GM12801 (cell line): ENCODE measurements around the gene TBC1D17.

Source experiments
- TF ChIP-seq, protein P1 (sequence below): IDR thresholded peaks from one replicate; pipeline ENCODE4 v1.5.1; 2011; ENCODE audit warnings: control low read depth; ENCODE audit not compliant: insufficient read length; ENCODE audit errors: extremely low read depth

The TBC1D17 gene

DNA sequence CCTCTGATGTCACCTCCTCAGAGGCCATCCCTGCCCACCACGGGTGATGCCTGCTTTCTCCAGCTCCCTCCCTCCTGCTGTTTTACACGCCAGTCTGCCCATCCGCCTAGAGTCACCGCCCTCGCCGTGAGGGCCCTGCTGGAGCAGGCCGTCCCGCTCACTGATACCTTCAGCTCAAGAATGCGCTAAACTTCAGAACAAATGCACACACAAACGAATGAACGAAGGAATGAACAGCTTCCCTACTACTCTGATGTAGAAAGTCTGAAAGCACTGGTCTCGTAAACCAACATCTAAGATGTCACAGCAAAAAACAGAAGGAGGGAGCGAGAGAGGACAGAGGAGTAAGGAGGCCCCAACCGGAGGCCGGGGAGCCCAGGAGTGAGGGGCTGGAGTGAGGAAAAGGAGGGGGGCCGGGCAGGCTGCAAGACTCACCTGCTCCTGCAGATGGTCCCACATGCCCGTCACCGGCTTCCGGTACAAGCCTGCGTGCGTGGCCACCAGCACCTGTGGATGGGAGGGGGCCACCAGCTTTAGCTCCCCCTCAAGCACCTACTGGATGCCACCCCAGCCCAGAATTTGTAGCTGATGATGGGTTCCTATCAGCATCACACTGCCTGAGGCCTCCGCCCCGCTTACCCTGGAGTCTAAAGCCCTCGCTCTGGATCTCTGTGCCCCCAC lies 14.1 kb upstream of the TBC1D17 start:
- TF ChIP-seq, protein P1, sequence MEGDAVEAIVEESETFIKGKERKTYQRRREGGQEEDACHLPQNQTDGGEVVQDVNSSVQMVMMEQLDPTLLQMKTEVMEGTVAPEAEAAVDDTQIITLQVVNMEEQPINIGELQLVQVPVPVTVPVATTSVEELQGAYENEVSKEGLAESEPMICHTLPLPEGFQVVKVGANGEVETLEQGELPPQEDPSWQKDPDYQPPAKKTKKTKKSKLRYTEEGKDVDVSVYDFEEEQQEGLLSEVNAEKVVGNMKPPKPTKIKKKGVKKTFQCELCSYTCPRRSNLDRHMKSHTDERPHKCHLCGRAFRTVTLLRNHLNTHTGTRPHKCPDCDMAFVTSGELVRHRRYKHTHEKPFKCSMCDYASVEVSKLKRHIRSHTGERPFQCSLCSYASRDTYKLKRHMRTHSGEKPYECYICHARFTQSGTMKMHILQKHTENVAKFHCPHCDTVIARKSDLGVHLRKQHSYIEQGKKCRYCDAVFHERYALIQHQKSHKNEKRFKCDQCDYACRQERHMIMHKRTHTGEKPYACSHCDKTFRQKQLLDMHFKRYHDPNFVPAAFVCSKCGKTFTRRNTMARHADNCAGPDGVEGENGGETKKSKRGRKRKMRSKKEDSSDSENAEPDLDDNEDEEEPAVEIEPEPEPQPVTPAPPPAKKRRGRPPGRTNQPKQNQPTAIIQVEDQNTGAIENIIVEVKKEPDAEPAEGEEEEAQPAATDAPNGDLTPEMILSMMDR, result no peak

DNA sequence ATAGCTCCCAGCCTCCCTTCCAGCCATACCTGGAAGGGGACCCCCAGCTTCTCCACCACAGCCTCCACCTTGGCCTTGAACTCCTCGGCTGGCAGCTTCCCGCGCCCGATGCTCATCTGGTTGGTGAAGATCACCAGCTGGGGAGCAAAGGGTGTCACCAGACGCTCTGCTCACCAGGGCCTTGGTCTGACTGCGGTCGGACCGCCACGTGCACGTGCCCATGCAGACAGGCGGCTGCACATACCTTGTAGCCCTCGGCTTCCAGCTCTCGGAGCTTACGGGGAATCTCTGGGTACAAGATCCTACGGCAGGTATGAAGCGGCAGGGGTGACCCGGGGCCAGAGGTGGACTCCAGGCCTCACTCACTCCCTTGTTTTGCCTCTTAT lies 13.6 kb upstream of the TBC1D17 start:
- TF ChIP-seq, protein P1, result no peak

DNA sequence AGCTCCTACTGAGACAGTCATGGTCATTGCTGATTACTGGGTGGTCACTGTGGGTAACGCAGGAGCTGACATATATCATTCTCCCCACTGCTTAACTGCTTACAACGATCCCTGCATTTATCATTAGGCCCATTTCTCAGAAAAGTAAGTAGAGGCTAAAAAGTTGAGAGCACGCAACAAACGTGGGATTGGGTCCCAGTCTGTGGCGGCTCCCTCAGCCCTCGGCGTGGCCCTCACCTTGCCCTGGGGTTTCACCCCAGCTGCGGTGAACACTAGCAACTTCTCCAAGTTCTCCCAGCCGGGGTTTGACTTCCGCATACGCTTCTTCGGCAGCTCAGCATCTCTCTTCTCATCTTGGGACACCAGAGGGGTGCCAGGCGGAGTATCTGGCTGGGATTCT lies 12.6 kb upstream of the TBC1D17 start:
- TF ChIP-seq, protein P1, result no peak

DNA sequence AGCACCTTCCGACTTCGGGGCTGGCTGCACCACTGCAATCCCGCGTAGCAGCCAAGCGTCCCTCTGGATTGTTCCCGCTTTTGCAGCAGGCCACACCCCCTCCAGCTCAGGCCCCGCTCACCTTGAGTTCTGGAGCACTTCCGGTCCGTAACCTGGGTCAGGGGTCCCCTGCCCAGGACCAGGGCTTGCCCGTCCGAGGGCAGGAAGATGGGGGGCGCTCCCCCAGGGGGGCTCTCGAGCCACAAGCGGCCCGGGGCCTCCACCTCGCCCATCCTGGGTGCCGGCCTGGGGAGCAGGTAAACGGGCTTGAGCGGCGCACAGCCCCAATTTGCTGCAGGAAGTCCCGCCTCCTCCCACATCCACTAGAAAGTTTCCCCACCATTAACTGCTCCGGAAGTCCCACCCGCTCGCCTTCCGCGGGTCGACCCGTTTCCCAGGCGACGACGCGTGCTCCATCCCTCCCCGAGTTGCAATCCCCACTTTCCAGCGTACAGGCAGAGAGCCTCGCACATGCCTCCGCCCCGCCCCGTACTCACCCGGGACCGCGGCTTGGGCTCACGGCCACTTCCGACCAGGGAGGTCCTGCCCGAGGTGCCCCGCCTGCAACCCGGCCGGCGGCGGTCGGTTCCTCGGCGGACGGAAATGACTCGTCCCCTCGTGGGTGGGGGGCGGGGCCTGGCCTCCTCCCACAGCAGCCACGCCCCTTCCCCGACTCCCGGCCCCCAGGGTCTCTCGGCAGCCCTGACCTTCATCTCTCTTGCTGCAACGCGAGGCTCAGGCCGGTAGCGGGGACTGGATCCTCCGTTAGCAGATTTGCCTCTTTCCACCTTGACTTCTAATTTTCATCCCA lies 10.3 kb upstream of the TBC1D17 start, which contains the start of gene PNKP:
TSS of gene PNKP (minus strand) at position 644 of the 850 bp plus-strand sequence. CDS start at position 272, 372 bp downstream.
- TF ChIP-seq, protein P1, result no peak

DNA sequence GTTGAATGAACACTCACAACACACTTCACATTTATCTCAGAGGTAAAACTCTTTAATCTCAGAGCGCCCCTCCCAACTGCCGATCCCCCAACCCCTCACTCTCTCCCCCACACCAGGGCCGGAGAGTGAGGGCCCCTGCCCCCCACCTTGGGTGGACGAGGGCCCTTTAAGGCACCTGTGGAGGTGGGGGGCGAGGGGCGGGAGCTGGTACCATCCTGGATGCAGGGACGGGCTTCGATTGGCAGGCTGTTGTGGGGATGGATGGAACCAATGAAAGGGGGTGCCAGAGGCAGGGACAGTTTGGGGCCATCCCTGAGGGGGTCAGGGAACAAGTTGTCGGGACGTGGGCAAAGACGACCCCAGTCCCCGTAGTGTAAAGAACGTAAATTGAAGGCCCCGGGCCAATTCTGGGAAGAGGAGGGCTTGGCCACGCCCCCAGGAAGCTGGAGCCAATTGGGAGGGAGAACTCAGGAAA lies 8.5 kb upstream of the TBC1D17 start:
- TF ChIP-seq, protein P1, result no peak

DNA sequence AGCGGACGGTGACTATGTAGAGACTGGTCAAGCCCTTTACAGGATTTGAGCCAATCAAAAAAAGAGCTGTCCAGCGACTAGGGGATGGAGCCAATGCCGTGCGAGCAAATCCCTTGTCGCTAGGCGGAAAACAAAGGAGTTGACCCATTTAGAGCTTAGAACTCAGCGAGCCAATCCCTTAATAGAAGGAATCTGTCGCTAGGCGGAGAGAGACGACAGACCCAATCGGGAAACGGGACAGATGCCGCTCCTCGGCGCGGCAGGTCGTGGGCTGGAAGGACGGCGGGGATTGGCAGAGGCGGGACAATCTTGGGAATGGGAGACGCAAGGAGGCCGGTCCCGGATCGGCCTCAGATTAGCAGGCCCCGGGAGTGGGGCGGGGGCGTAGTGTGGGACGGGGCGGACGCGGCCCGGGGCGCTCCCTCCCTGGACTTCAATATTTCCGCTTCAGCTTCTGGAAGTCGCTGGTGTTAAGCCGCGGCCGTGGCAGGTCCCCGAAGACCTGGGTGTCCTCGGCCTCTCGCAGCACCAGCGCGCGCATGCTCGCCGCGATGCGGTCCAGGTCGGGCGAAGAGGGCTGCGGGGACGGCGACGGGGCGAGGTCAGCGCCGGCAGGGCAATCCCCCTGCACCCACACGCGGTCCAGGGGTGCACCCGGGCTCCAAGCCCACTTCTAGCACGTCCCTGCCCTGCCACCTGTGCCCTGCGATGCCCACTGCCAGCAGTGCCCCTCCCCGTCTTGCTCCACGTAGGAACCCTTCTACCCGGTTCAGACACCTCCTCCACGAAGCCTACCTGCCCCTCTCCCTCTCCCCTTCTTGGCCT lies 7.8 kb upstream of the TBC1D17 start:
- TF ChIP-seq, protein P1, result no peak
